Loucy (cell line): ENCODE data around the gene GCHFR.

ENCODE experiments used
- H2AFZ ChIP-seq: fragments of 200-600 bp; sonication (generic); 2 replicates; pipeline ENCODE4 v1.6.0; 2016; ENCODE audit warnings: antibody characterized with exemption, mild to moderate bottlenecking, low read length, moderate library complexity
- H3F3A ChIP-seq: fragments of 200-600 bp; 2 replicates; pipeline ENCODE4 v1.6.0; 2016; ENCODE audit warnings: antibody characterized with exemption, low read depth, mild to moderate bottlenecking
- H3K27me3 ChIP-seq: fragments of 200-600 bp; sonication (generic); 2 replicates; pipeline ENCODE4 v1.6.1; 2014; ENCODE audit warnings: low read length, mild to moderate bottlenecking; ENCODE audit not compliant: insufficient read depth, poor library complexity, severe bottlenecking
- H3K36me3 ChIP-seq: fragments of 200-600 bp; sonication (generic); 2 replicates; pipeline ENCODE4 v1.6.1; 2016; ENCODE audit warnings: low read length; ENCODE audit not compliant: insufficient read depth
- H3K4me1 ChIP-seq: fragments of 200-600 bp; sonication (generic); 2 replicates; pipeline ENCODE4 v1.5.1; 2014; ENCODE audit warnings: low read length, mild to moderate bottlenecking; ENCODE audit not compliant: insufficient read depth, poor library complexity, severe bottlenecking
- H3K4me2 ChIP-seq: fragments of 200-600 bp; sonication (generic); 2 replicates; pipeline ENCODE4 v1.6.0; 2014; ENCODE audit warnings: antibody characterized with exemption, low read length, low read depth, mild to moderate bottlenecking; ENCODE audit not compliant: poor library complexity, severe bottlenecking
- H3K4me3 ChIP-seq: fragments of 200-600 bp; sonication (generic); 2 replicates; pipeline ENCODE4 v1.5.1; 2014; ENCODE audit warnings: low read length, mild to moderate bottlenecking, mixed read lengths; ENCODE audit not compliant: poor library complexity, severe bottlenecking
- H3K79me2 ChIP-seq: fragments of 200-600 bp; sonication (generic); 2 replicates; pipeline ENCODE4 v1.6.1; 2014; ENCODE audit warnings: low read length; ENCODE audit not compliant: insufficient read depth
- H3K9ac ChIP-seq: fragments of 200-600 bp; sonication (generic); 2 replicates; pipeline ENCODE4 v1.6.0; 2014; ENCODE audit warnings: mild to moderate bottlenecking, low read depth, low read length, moderate library complexity; ENCODE audit not compliant: poor library complexity, severe bottlenecking
- H3K9me2 ChIP-seq: fragments of 200-600 bp; sonication (generic); replicated peaks from 2 replicates; pipeline ENCODE4 v1.6.1; 2016; ENCODE audit warnings: low read depth, low read length, mixed read lengths
- H3K9me3 ChIP-seq: fragments of 200-600 bp; sonication (generic); 2 replicates; pipeline ENCODE4 v1.6.1; 2014; ENCODE audit warnings: mild to moderate bottlenecking, antibody characterized with exemption, low read length, low read depth; ENCODE audit not compliant: insufficient read depth
- H4K20me1 ChIP-seq: fragments of 200-600 bp; sonication (generic); 2 replicates; pipeline ENCODE4 v1.6.0; 2014; ENCODE audit warnings: antibody characterized with exemption, low read length, mild to moderate bottlenecking; ENCODE audit not compliant: insufficient read depth, poor library complexity, severe bottlenecking
- CTCF ChIP-seq: fragments of 200-600 bp; sonication (generic); conservative IDR thresholded peaks from 2 replicates; pipeline ENCODE4 v1.5.1; 2014; ENCODE audit warnings: mild to moderate bottlenecking, antibody characterized with exemption, low read length
- EZH2phosphoT487 ChIP-seq: fragments of 200-600 bp; IDR thresholded peaks from 2 replicates; pipeline ENCODE4 v1.6.1; 2018; ENCODE audit warnings: antibody characterized with exemption, mild to moderate bottlenecking, moderate library complexity, borderline replicate concordance

GCHFR gene

GRCh38 chr15:40776537-40777141 is 12.8 kb downstream of the GCHFR start:
- H3K4me3 ChIP-seq, result no peak overlapping the region
- no peak overlapping the region for H3K9ac ChIP-seq
- peaks cover 29% of the 10 kb centered on the region; the same call in 1 of the 2 replicates for H3K36me3 ChIP-seq
- TF ChIP-seq CTCF (no peak), EZH2phosphoT487 (no peak)
- H3K79me2 ChIP-seq, result no peaks in the 10 kb centered on the region
- H3K4me2 ChIP-seq, result no peak overlapping the region
- H3K9me3 ChIP-seq, result no peaks in the 10 kb centered on the region
- H3F3A ChIP-seq, result no peaks in the 10 kb centered on the region
- no peaks in the 10 kb centered on the region for H3K27me3 ChIP-seq
- no peaks in the 10 kb centered on the region for H4K20me1 ChIP-seq
- no peak overlapping the region for H2AFZ ChIP-seq
- H3K4me1 ChIP-seq, result peaks cover 7% of the 10 kb centered on the region
- no peaks in the 10 kb centered on the region for H3K9me2 ChIP-seq

GRCh38 chr15:40782609-40783227 is 18.9 kb downstream of the GCHFR start:
- Histone ChIP-seq H4K20me1 (peaks cover 6% of the 10 kb centered on the region), H3K79me2 (no peaks in the 10 kb centered on the region), H3K9ac (no peak overlapping the region), H3K36me3 (peaks cover 13% of the 10 kb centered on the region; the same call in 1 of the 2 replicates), H2AFZ (no peak overlapping the region), H3K4me1 (peaks cover 12% of the 10 kb centered on the region), H3K9me2 (no peaks in the 10 kb centered on the region), H3K27me3 (no peaks in the 10 kb centered on the region), H3K4me2 (no peak overlapping the region), H3K9me3 (no peaks in the 10 kb centered on the region), H3F3A (no peaks in the 10 kb centered on the region), H3K4me3 (no peak overlapping the region)
- TF ChIP-seq CTCF, result peak; percentile 92
- no peak for TF ChIP-seq EZH2phosphoT487

GRCh38 chr15:40785164-40785563 is 21.3 kb downstream of the GCHFR start:
- H3K4me2 ChIP-seq, result no peak overlapping the region
- H3K4me3 ChIP-seq, result no peak overlapping the region
- no peaks in the 10 kb centered on the region for H3K9me2 ChIP-seq
- no peak overlapping the region for H2AFZ ChIP-seq
- H3K4me1 ChIP-seq, result peaks cover 21% of the 10 kb centered on the region
- TF ChIP-seq EZH2phosphoT487 (no peak), CTCF (0 out of 2 replicates have a peak, but pooled peaks have one; percentile 11)
- H3K9me3 ChIP-seq, result no peaks in the 10 kb centered on the region
- no peak overlapping the region for H3K9ac ChIP-seq
- H3K27me3 ChIP-seq, result no peaks in the 10 kb centered on the region
- no peaks in the 10 kb centered on the region for H3K36me3 ChIP-seq
- peaks cover 11% of the 10 kb centered on the region for H4K20me1 ChIP-seq
- H3F3A ChIP-seq, result no peaks in the 10 kb centered on the region
- H3K79me2 ChIP-seq, result no peaks in the 10 kb centered on the region
